Limb (tissue), 2 donors: ENCODE measurements around the gene C2CD2.
"Not testable (repeated sequence)": the region's sequence is repeated elsewhere in the genome, so short reads cannot be mapped to it uniquely, and the experiment has no call there.

Source experiments
- DNase-seq, 2 donors: peaks; one replicate each; pipeline ENCODE4 v3.0.0-alpha.2; 2016; ENCODE audit errors: extremely low spot score in 2 of 2

C2CD2 gene

DNA sequence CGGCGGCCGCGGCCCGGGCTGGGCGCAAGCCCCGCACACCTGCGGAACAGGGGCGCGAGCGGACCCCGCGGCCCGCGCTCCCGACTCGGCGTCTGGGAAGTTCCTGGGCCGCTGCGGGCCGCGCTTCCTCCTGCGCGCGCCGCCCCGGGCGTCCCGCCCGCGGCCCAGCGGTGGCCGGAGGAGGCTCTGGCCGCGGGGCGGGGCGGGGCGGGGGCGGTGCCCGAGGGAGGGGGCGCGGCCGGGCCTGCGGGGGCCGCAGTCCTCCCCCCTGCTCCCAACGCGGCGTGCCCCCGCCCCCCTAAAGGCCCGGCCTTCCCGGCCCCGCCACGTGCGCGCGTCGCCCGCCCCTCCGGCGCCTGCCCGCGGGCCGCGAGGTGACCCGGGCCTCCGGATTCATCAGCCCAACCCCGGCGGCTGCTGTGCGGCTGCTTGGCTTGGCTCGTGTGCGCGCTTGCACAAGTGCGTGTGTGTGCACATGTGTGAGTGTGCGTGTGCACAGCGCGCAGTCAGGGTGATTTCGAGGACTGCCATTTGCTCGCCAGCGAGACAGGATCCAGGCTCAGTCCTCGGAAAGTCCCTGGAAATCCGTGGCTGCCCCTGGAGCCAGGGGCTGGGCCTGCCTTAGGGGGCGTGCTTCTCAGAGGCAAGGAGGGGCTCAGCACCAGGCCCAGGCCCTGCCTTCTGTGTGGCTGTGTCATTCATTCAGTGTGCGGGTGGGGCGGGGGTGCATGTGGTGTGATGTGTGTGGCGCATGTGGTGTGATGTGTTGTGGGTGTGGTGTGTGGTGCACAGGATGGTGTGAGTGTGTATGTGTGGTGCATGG, at the start of gene C2CD2:
TSS of gene C2CD2 (minus strand) at position 188 of the 823 bp plus-strand sequence. CDS start 370 bp downstream, outside the sequence.
- DNase-seq = peak; percentile 37 to 70

DNA sequence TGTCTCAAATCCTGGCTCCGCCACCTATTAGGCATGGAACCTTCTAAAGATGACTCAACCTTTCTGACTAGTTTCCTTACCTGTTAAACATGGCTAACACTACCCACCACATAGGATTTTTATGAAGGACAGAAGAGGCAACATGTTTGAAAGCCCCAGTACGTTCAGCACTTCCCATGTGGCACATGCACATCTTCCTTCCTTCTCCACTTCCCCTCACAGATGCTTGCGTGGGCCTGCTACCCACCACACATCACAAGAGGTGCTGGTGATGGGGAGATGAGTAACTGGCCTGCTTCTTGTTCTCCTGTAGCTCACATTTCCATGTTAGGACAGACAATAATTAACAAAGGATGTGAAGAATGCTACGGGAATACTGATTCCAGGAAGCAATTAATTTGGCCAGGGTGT, 49.2 kb upstream of the C2CD2 start:
- DNase-seq = no peak

DNA sequence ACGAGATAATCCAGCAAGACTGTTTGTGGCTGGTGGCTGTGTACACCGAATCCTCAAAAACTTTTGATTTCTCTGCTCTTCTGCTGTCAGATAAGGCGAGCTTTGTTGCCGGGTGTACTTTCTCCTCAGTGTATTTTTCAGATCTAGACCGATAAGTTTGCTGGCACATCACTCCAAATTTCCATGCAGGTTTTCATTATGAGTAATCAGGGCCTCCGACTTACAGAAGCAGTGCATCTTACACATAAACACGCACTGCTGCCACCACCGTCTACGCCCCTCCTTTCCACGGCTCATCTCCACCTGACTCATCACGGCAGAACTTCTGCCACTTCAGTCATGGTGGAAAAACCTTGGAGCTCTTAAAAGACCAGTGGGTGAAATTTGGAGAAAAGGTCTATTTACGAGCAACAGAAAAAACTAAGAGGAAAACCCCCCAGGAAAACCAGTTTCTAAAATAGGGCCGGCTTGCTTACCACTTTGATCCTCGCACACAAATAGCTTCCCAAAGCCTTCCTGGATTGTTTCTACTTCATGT, 48.7 kb upstream of the C2CD2 start:
- DNase-seq = no peak

DNA sequence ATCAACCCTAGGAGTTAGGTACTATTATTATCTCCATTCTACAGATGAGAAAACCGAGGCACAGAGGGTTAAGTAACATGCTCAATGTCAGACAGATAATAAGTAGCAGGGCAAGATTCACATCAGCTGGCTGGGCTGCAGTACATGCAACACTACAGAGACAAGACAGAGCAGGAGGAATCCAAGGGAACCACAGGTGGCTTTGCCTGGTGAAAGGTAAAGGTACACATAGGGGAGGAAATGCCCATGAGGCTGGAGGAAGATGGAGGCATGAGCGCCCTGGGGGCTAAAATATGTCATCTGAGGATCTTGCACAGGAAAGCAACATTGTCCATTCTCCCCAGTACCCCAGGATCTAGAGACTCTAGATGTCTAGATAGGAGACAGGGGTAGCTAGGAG, 48.0 kb upstream of the C2CD2 start:
- DNase-seq = no peak

DNA sequence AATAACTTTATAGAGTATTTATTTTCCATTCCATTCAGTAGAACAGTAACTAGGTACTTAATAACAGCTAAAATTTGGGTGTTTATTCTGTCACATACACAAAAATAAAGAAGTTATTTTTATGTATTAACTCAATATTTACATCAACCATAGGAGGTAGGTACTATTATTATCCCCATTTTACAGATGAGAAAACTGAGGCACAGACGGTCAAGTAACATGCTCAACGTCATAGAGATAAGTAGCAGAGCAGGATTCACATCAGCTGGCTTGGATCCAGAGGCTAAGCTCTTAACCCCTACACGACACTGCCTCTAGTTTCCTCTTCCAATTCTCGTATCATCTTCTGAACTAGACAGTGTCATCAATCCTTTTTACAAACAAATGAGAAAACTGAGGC, 47.1 kb upstream of the C2CD2 start:
- DNase-seq = no peak

DNA sequence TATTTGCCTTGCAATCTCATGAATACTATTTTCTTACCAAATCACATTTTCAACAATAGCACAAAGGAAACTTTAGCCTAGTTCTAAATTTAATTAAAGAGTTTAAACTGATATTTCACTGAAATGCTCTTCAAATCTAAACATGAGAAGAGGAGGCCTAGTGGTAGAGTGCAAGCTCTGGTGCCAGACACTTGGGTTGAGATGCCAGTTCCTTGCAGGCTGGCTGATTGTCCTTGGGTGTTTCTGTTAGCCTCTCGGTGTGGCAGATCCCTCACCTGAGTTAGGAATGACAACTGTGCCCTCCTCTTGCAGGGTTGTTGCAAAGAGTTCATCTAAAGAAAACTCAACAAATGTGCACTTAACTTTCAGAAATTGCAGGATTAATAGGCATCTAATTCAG, 43.8 kb upstream of the C2CD2 start:
- no peak for DNase-seq

DNA sequence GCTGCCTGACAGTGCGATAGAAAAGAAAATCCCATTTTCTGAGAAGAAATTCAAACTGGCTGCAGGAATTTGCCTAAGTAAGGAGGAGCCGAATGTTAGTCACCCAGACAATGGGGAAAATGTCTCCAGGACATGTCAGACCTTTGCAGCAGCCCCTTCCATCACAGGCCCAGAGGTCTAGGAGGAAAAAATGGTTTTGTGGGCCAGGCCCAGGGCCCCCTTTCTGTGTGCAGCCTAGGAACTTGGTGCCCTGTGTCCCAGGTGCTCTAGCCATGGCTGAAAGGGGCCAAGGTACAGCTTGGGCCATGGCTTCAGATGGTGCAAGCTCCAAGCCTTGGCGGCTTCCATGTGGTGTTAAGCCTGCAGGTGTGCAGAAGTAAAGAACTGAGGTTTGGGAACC, 41.8 kb upstream of the C2CD2 start:
- no peak for DNase-seq

DNA sequence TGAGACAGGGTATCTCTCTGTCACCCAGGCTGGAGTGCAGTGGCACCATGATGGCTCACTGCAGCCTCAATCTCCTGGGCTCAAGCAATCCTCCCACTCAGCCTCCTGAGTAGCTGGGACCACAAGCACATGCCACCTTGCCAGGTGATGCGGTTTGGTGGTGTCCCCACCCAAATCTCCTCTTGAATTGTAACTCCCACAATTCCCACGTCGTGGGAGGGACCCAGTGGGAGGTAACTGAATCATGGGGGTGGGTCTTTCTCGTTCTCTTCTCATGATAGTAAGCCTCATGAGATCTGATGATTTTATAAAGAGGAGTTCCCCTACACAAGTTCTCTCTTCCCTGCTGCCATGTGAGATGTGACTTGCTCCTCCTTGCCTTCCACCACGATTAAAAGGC, 40.8 kb upstream of the C2CD2 start:
- DNase-seq = not testable (repeated sequence)

DNA sequence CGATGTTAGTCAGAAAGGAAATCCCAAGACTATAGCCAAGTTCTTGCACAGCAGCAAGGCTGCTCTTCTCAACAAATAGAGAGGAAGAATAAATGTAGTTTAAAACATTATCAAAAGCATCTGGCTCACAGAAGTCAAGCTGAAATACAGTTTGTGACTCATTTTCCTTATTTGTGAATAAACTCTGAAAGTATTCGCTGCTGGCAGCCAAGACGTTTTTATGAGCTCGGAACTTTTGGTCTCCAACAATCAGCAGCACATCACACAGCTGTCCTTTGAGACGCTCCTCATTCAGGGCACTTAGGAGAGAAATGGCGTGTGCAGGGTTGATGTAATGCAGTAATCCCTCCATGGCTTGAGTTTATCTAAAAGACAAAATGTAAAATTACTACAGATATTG, 39.9 kb upstream of the C2CD2 start:
- no peak for DNase-seq

DNA sequence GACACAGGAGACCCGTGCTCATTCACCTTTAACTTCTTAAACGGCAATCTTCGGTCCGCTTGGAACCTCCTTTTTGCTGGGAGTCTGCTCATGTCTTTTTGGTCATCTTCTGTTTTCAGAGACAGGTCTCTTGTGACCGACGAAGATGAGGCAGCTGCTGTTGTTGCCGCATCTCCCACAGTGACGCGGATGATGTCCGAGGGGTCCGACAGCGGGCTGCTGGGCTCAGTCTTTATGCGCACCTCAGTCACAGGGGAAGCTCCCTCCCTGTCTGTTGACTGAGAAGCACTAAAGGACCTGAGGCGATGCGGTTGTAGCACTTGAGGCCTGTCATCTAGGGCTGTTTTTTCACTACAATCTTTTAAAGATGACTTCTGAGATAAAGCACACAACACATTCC, 38.8 kb upstream of the C2CD2 start:
- no peak for DNase-seq

DNA sequence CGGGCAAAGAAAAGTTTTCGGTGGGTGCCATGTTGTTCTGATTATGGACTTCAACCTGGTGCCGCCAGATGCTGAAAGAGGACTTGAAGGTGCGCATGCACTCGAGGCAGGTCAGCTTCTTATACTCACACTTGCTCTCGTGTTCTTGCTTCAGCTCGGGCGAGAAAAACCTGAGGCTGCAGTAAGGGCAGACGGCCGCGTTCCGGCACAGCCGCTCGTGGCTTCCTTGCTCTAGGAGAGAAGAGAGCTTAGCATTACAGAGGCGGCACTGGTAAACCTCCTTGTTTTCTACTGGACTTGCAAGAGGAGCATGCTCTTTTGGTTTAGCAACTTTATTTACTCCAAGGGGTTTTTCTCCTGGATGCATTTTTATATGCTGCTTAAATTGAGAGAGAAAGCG, 37.8 kb upstream of the C2CD2 start:
- no peak for DNase-seq

DNA sequence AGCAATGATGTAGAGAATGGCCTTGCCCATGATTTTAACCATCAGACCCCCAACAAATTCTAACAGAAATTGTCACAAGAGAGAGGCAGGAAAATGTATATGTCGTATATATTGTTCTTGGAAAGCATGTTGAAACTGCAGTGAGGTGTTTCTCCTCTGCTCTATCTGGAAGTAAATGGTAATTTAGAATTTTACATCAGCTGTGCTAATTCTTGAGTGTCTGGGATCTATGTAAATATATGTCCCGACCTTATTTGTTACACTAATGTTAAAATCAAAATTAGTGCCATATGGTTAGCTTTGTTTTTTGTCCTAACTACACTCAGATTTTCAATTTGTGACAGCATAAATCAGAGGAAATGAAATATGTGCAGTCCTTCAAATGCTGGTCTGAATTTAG, 35.9 kb upstream of the C2CD2 start:
- DNase-seq = no peak

DNA sequence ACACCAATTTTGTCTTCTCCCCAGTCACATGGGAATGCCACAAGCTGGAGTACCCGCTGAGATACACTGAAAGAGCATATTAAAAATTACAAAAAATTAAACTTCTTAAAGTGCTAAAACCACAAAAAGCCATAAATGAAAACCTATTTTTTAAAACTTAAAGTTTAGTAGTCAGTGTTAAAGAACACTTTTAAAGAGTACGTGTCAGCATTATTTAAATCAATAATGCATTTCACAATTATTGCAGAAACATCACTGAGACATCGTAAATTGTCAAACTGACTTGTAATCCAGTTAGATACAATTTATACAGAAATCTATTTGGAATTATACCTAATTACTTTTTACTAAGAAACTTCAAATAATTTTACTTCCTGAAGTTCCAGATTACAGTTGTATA, 33.5 kb upstream of the C2CD2 start:
- DNase-seq = no peak

DNA sequence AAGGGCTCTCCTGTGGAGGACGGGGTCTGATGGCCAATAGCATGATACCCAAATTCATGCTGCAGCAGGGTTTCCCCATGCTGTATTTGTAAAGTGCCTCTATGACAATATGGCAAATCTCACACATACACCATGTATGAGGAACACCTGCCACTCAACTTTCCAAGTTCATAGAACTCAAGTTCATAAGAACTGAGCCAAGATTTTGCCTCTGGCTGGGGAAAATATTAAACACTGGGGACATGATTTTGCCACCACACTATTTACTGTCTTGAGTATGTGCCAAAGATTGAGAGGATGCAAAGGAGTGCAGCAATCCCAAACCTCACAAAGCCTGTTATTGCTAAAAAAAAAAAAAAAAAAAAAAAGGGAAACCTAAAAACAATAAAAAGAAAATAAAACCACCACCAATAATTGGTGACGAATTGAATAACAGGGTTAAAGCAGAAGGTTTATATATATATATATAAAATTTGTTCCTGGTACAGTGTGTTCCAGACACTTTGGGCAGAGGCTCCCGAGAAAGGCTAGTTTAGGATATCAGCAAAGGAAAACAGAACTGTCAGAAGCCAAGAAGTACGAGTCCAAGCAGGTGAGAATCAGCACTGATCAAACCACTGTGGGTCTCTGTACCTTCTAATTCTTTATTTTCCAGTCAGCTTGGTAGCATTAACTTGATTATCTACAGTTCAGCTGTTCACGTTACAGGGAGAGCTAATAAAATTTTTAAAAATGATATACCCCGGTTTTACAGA, 32.0 kb upstream of the C2CD2 start:
- DNase-seq = no peak

DNA sequence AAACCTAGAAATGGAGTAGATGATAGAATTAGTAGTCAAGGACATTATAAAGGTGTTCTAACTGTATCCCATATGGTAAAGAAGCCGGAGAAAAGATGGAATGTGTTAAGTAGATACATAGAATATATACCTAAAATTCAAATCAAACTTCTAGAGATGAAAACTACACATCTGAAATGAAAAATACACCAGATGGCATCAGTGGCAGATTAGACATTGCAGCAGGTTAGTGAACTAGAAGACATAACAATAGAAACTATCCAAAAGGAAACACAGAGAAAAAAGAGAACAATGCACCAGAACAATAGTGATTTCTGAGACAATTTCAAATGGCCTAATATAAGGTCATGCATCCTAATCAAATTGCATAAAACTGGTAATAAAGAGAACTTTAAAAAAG, 29.4 kb upstream of the C2CD2 start:
- no peak for DNase-seq

DNA sequence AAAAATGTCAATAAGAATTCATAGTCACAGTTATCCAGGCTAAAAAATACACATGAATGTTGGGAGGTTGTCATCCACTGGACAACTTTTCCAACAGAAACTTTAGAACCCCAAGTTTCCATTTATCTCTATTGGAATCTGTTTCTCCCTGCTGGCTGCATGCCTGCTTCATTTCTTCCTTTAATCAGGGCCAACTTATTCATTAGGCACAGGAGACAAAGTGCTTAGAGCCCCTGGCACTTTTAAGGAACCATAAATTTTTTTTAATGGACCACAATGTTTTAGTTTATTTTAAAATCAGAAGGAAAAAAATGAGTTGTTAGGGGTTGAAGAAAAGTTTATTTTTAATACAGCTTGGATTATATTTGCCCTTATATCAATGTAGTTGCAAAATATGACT, 26.7 kb upstream of the C2CD2 start:
- no peak for DNase-seq

DNA sequence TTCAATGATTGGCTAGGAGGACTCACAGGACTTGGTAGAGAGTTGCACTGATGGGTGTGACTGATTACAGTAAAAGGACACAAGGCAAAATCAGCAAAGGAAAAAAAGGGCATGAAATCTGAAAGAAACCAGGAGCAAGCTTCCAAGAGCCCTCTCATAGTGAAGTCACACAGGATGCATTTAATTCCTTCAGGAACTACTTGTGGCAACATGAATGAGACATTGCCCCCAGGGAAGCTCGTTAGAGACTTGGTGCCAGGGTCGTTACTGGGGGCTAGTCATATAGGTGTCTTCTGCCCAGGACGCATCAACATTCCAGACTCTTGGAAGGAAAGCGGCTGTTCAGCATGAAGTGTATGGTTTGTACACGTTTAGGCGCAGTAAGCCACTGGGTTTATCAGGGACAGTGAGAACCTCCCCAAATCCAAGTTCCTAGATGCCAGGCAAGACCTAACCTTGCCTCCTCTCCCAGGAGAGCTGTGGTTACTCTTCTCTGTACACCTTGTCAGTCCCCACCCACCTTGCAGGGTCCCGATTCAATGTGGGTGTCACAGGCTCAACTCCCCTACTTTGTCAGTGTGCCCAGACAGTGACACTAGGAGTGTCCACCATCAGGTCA, 26.0 kb upstream of the C2CD2 start:
- no peak for DNase-seq

DNA sequence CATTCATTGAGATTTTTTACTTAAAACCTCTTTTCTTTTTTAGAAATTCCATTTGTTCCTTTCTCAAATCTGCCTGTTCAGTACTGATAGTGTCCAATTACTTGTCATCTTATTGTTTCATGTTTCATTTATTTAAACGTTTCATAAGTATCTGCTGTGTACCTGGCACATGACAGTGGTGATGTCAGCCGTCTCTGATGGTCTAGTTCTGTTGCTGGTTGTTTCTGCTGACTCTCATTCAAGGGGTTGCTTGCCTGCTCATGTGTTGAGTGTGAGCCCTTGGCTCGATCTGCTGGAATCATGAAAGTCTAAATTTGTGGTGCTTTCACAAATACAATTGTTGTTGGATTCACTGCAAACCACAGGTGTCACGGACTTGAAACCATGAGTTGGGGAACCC, 25.5 kb upstream of the C2CD2 start:
- DNase-seq = no peak

DNA sequence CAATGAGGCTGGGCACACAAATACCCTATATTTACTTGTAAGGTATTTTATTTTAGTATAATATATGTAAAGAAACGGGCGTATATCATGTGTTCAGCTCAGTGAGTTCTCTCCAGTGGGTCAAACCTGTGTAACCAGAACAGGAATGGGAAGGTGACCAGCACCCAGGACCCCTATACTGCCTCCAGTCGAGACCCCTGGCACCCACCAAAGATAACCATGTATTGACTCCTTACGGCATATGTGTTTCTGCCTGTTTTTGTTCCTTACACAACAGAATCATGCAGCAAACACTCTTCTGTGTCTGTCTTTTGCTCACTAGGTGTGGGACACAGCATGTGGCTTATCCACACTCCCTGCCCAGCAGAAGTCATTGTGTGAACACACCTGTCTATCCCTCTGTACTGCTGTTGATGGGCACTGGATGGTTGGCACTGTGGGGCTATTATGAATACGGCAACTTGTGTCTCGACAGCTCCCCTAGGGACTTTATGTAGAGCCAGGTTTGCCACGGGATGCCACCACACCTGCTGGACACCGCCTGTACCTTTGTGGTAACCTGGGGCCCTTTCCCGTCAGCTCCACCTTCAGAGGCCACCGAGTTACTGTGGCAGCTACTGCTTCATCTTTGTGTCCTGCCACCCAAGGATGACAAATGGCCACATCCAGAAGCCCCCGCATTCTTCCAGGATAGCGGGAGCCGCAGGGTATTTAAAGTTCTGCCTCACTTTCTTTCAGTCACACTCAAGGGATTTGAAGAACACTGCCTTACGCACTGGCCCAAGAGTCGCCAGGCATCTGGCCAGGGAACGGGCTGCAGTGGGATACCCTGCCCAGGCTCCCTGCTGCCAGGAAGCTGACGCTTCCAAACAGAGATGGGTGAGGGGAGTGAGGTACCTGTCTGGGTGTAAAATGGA, 23.5 kb upstream of the C2CD2 start:
- no peak for DNase-seq

DNA sequence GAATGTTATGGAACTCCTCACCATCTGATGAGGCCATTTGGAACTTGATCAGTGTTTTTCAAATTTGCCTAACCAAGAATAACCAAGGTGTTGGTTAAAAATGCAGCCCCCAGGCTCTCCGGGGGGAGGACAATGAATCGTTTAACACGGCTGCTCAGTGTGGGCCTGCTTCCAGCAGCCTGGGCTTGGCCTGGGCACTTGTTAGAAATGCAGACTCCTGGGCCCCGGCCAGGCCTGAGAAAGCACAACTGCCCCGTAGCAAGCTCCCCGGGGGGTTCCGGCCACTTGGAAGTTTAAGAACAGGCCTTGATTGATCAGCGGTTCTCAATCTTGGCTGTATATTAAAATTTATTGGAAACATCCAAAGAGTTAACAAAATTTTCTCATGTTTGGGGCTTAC, 22.8 kb upstream of the C2CD2 start:
- DNase-seq = no peak
